Tibial nerve (tissue), 3 donors: ENCODE results near the gene TBC1D13.
"Not testable (repeated sequence)": the region's sequence is repeated elsewhere in the genome, so short reads cannot be mapped to it uniquely, and the experiment has no call there.

Experiments
- CTCF ChIP-seq, 5 experiments: fragments of 200-600 bp in 3 of 5; fragments of 450-650 bp in 2 of 5; sonication (generic) in 3 of 5; IDR thresholded peaks; one replicate each; pipeline ENCODE4 v1.5.1; 2016 to 2019; ENCODE audit warnings: antibody characterized with exemption in 5 of 5, mild to moderate bottlenecking in 3 of 5, moderate library complexity in 2 of 5
- POLR2A ChIP-seq, 2 donors: fragments of 450-650 bp; IDR thresholded peaks; one replicate each; pipeline ENCODE4 v1.6.1; 2017; ENCODE audit warnings: antibody characterized with exemption in 2 of 2, mild to moderate bottlenecking in 2 of 2, moderate library complexity in 2 of 2

DNA sequence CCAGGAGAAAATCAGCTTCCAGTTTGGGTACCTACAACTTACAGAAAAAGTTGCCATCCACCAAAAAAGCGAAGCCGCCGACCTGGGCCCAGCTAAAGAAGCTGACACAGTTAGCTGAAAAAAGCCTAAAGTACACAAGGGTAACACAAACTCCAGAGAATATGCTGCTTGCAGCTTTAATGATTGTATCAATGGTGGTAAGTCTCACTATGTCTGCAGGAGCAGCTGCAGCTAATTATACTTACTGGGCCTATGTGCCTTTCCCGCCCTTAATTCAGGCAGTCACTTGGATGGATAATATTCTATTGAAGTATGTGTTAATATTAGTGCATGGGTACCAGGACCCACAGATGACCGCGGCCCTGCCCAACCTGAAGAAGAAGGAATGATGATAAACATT, 67.4 kb downstream of the TBC1D13 start:
- not testable (repeated sequence) for TF ChIP-seq CTCF, POLR2A (IDR thresholded peaks at IDR 0.05)
